HUES6 (cell line): Measurements from ENCODE around the gene IFI44.

ENCODE experiments used
- H3K27ac ChIP-seq: 2 replicates; pipeline ENCODE4 v1.7.0; 2013; ENCODE audit warnings: low read depth, mild to moderate bottlenecking, low read length, inconsistent platforms
- H3K27me3 ChIP-seq: 2 replicates; pipeline ENCODE4 v1.6.1; 2013; ENCODE audit warnings: low read length; ENCODE audit not compliant: control insufficient read depth, insufficient read depth
- H3K36me3 ChIP-seq: 2 replicates; pipeline ENCODE4 v1.6.1; 2013; ENCODE audit warnings: low read length; ENCODE audit not compliant: control insufficient read depth, insufficient read depth
- H3K4me1 ChIP-seq: 2 replicates; pipeline ENCODE4 v1.6.1; 2013; ENCODE audit warnings: low read length; ENCODE audit not compliant: control insufficient read depth, insufficient read depth
- H3K4me3 ChIP-seq: 2 replicates; pipeline ENCODE4 v1.5.1; 2013; ENCODE audit warnings: low read depth, low read length
- H3K9ac ChIP-seq: one replicate; pipeline ENCODE4 v1.6.1; 2013; ENCODE audit warnings: mild to moderate bottlenecking, low read length
- H3K9me3 ChIP-seq: 2 replicates; pipeline ENCODE4 v1.6.1; 2013; ENCODE audit warnings: low read depth, low read length; ENCODE audit not compliant: control insufficient read depth, insufficient read depth

Gene IFI44

DNA sequence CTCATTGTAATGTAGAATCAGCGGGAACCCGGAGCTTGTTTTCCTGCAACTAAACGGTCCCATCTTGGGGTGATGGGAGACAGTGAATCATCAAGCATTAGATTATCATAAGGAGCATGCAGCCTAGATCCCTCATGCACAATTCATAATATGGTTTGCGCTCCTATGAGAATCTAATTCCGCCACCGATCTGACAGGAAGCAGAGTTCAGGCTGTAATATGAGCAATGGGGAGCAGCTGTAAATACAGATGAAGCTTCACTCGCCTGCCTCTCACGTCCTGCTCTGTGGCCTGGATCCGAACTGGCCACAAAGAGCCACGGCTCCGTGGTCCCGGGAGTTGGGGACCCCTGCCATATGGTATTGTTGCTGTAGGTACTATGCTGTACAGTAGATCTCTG, 1.6 kb downstream of the IFI44 start:
- Histone ChIP-seq H3K4me1 (no peaks in the 10 kb centered on the region), H3K27ac (no peak overlapping the region), H3K4me3 (no peak overlapping the region), H3K27me3 (peaks cover 11% of the 10 kb centered on the region), H3K36me3 (no peaks in the 10 kb centered on the region), H3K9me3 (peaks cover 11% of the 10 kb centered on the region; the same call in 1 of the 2 replicates), H3K9ac (no peak overlapping the region)

- Histone ChIP-seq H3K4me1 (no peaks in the 10 kb centered on the region), H3K9me3 (peaks cover 4% of the 10 kb centered on the region; the same call in 1 of the 2 replicates), H3K27ac (no peak overlapping the region), H3K36me3 (no peaks in the 10 kb centered on the region), H3K4me3 (no peak overlapping the region), H3K27me3 (peaks cover 11% of the 10 kb centered on the region), H3K9ac (no peak overlapping the region)
Measured at GRCh38 chr1:78652019-78652560, 2.5 kb downstream of the IFI44 start.

DNA sequence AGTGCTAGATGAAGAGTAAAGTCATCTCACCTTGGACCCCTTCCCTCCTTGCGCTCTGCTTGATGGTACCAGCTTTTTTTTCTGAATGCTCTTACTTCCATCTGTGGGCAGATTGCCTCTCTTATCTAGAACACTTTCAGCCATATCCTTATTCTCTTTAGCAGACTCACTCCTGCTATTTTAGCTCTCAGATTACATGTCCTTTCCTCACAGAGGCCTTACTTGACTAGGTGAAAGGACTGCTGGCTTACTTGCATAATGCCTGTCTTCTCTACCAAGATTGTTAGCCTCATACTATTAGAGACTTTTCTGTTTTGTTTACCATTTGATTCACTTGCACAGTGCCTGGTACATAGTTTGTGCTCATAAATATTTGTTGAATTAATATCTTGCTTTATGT, 9.3 kb downstream of the IFI44 start:
- Histone ChIP-seq H3K27ac (no peak overlapping the region), H3K27me3 (peaks cover 26% of the 10 kb centered on the region), H3K36me3 (no peaks in the 10 kb centered on the region), H3K9ac (no peak overlapping the region), H3K4me3 (no peak overlapping the region), H3K9me3 (no peaks in the 10 kb centered on the region), H3K4me1 (no peaks in the 10 kb centered on the region)

- Histone ChIP-seq H3K4me3 (no peak overlapping the region), H3K27me3 (peaks cover 20% of the 10 kb centered on the region), H3K27ac (no peak overlapping the region), H3K4me1 (no peaks in the 10 kb centered on the region), H3K36me3 (no peaks in the 10 kb centered on the region), H3K9ac (no peak overlapping the region), H3K9me3 (no peaks in the 10 kb centered on the region)
Measured at GRCh38 chr1:78663923-78664322, 14.3 kb downstream of the IFI44 start.

DNA sequence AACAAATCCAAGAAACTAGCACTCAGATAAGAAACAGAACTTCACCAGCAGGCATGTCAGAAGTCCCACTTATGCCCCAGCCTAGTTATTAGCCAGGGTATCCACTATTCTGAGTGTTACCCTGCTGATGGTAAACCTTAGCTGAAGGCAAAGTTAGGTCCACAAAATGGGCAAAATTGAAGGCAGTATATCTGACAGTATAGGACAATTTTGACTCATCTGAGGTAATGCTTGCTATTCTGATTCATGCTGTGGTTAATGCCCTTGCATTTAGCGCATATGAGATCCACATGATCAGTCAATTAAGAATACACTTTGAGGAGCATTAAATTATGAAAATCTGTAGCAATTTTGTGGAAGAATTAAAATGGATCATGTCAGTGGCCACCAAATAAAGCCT, 15.1 kb downstream of the IFI44 start:
- H3K9me3 ChIP-seq: no peaks in the 10 kb centered on the region
- H3K4me3 ChIP-seq: no peak overlapping the region
- no peaks in the 10 kb centered on the region for H3K4me1 ChIP-seq
- peaks cover 20% of the 10 kb centered on the region for H3K27me3 ChIP-seq
- no peak overlapping the region for H3K27ac ChIP-seq
- no peaks in the 10 kb centered on the region for H3K36me3 ChIP-seq
- no peak overlapping the region for H3K9ac ChIP-seq

- no peaks in the 10 kb centered on the region for H3K4me1 ChIP-seq
- no peak overlapping the region for H3K4me3 ChIP-seq
- no peak overlapping the region for H3K27ac ChIP-seq
Measured at GRCh38 chr1:78665809-78666208, 16.2 kb downstream of the IFI44 start.

GRCh38 chr1:78667939-78668338, 18.3 kb downstream of the IFI44 start:
- H3K27ac ChIP-seq: no peak overlapping the region
- H3K4me3 ChIP-seq: no peak overlapping the region
- H3K27me3 ChIP-seq: peaks cover 10% of the 10 kb centered on the region
- H3K4me1 ChIP-seq: no peaks in the 10 kb centered on the region
- no peak overlapping the region for H3K9ac ChIP-seq
- no peaks in the 10 kb centered on the region for H3K9me3 ChIP-seq
- no peaks in the 10 kb centered on the region for H3K36me3 ChIP-seq

More at GRCh38 chr1:78665809-78666208, 16.2 kb downstream of the IFI44 start:
- Histone ChIP-seq H3K9me3 (no peaks in the 10 kb centered on the region), H3K36me3 (no peaks in the 10 kb centered on the region), H3K9ac (no peak overlapping the region), H3K27me3 (peaks cover 20% of the 10 kb centered on the region)

DNA sequence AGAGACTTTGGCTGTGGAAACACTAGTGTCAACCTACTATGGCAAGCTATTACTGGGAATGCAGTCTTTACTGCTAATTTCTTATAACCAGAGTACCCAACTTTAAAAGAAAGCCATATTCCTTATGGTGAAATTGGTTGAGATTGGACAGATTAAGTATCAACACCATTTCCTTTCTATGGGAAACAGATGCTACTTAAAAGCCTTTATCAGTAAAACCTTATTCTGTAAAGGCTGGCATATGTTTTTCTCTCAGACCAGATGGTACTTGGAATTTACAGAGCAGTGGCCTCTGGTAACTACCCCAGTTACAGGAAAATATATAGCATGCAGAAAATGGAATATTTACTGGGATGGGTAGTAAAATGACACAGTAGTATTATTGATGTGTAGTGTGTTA, 18.8 kb downstream of the IFI44 start:
- Histone ChIP-seq H3K36me3 (no peaks in the 10 kb centered on the region), H3K4me3 (no peak overlapping the region), H3K9me3 (no peaks in the 10 kb centered on the region), H3K27ac (no peak overlapping the region), H3K9ac (no peak overlapping the region), H3K4me1 (no peaks in the 10 kb centered on the region), H3K27me3 (peaks cover 7% of the 10 kb centered on the region; the same call in 1 of the 2 replicates)

DNA sequence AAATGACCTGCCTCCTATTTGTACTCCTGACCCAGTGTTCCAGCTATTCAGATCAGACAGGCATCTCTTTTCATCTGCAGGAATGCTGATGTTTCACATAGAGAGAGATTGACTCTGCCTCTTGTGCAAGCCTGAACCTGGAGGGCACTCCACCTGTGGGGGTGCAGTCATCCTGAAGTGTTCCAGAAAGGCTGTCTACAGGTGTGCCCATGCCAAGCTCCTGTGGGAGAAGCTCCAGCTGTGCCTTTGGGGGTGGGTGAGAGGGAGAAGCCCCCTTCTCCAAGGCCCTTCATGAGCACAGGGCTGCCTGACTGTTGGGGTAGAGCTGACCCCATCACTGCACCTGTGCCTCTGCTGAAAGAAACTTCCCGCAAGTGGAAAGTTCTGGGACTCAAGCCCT, 22.8 kb downstream of the IFI44 start:
- Histone ChIP-seq H3K4me3 (no peak overlapping the region), H3K9ac (no peak overlapping the region), H3K4me1 (no peaks in the 10 kb centered on the region), H3K36me3 (no peaks in the 10 kb centered on the region), H3K27me3 (no peaks in the 10 kb centered on the region), H3K27ac (no peak overlapping the region), H3K9me3 (no peaks in the 10 kb centered on the region)

GRCh38 chr1:78673120-78673519, 23.5 kb downstream of the IFI44 start:
- Histone ChIP-seq H3K9ac (no peak overlapping the region), H3K27me3 (no peaks in the 10 kb centered on the region), H3K4me1 (no peaks in the 10 kb centered on the region), H3K27ac (no peak overlapping the region), H3K4me3 (no peak overlapping the region), H3K9me3 (no peaks in the 10 kb centered on the region), H3K36me3 (no peaks in the 10 kb centered on the region)

- no peaks in the 10 kb centered on the region for H3K4me1 ChIP-seq
- H3K27ac ChIP-seq: no peak overlapping the region
- no peak overlapping the region for H3K4me3 ChIP-seq
- H3K27me3 ChIP-seq: no peaks in the 10 kb centered on the region; the same call in 1 of the 2 replicates
- no peak overlapping the region for H3K9ac ChIP-seq
- no peaks in the 10 kb centered on the region for H3K36me3 ChIP-seq
- no peaks in the 10 kb centered on the region for H3K9me3 ChIP-seq
Measured at GRCh38 chr1:78676347-78676982, 26.8 kb downstream of the IFI44 start.
